AG09319 (cell line): Measurements from ENCODE around the gene PRKG1.
A peak's percentile ranks its signal among the peaks of the same experiment; 100 is the strongest.
"Not testable (repeated sequence)": the region's sequence is repeated elsewhere in the genome, so short reads cannot be mapped to it uniquely, and the experiment has no call there.

Source experiments
- DNase-seq: peaks from one replicate; pipeline ENCODE4 v3.0.0-alpha.2; 2010; ENCODE audit warnings: low read depth; ENCODE audit errors: extremely low read depth
- TF ChIP-seq, protein P1 (sequence below): IDR thresholded peaks from 2 replicates; pipeline ENCODE4 v1.5.1; 2011; ENCODE audit warnings: low read depth, mild to moderate bottlenecking, inconsistent platforms, low read length, moderate library complexity

Gene PRKG1

DNA sequence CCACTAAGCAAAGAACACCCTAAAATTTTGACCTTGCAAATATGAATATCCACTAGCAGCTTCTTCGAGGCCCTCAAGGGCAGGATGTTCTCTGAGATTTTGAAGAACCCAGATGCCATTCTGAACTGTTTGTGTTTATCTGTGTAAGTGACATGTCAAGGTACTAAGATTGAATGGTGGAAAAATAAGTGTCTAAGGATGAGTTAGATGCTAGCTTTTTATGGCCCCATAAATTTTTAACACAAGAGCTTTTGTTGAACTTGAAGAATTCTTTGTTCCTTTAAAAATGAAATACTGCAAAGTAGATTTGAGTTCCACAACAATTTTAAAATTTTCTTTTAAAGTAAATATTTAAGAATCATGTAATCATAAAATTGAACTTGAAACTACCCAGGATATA, 365.4 kb downstream of the PRKG1 start:
- TF ChIP-seq, protein P1, sequence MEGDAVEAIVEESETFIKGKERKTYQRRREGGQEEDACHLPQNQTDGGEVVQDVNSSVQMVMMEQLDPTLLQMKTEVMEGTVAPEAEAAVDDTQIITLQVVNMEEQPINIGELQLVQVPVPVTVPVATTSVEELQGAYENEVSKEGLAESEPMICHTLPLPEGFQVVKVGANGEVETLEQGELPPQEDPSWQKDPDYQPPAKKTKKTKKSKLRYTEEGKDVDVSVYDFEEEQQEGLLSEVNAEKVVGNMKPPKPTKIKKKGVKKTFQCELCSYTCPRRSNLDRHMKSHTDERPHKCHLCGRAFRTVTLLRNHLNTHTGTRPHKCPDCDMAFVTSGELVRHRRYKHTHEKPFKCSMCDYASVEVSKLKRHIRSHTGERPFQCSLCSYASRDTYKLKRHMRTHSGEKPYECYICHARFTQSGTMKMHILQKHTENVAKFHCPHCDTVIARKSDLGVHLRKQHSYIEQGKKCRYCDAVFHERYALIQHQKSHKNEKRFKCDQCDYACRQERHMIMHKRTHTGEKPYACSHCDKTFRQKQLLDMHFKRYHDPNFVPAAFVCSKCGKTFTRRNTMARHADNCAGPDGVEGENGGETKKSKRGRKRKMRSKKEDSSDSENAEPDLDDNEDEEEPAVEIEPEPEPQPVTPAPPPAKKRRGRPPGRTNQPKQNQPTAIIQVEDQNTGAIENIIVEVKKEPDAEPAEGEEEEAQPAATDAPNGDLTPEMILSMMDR: no peak
- DNase-seq: no peak

DNA sequence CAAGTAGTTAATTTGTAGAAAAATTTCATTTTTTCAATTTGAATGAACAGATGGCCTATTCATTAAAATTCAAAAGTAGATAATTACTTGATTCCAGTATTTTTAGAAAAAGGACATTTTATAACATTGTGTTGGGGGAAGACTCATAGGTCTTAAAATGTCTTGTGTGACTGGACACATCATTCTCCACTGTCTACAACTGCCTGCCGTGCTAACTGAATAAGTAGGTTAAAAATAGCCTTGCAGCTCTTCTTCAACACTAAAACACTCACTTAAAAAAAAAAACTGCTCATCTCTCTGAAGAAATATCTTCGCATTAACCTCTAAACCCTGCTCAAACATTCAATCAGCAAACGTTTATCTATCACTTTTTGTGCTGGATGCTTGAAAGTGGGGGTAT, 371.3 kb downstream of the PRKG1 start:
- DNase-seq: no peak
- TF ChIP-seq, protein P1: no peak

DNA sequence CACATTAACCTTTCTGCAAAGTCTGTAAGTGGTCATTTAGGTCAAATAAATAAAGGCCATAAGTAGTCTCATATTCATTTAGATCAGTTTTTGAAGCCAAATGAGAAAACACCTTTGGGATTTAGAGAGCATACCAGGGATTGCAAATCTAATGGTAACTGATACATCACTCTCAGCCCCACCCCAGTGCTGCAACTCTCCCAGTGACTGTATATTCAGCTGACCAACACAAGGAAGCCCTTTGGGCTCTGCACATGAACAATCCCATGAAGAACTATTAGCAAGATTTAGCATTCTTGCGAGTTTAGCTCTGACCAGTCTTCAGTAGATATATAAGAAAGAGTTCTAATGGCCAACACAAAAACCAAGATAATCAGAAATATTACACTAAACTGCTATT, 372.8 kb downstream of the PRKG1 start:
- DNase-seq: no peak
- TF ChIP-seq, protein P1: no peak

DNA sequence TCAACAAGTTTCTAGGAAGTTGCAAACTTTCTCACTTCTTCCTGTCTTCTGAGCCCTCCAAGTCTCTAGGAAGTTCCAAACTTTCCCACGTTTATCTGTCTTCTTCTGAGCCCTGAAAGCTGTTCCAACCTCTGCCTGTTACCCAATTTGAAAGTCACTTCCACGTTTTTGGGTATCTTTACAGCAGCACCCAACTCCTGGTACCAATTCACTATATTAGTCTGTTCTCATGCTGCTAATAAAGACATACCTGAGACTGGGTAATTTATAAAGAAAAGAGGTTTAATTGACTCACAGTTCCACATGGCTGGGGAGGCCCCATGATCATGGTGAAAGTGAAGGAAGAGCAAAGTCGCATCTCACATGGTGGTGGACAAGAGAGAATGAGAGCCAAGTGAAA, 381.5 kb downstream of the PRKG1 start:
- not testable (repeated sequence) for DNase-seq

DNA sequence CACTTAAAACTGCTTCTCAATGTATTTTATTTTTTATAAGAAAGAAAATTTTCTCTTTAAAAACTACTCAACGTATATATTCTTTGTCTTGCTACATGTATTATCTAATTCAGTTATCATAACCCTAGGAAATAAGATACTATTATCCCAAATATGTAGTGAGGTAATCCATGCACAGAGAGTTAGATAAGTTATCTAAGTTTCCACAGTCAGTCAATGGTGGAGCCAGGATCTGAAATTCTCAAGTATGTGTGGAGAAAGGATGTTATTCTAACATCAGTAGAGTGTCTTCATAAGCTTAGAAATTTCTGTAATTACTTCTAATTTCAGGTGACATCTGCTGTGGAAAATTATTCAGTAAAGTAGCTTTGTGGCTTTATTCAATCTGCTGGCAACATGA, 385.2 kb downstream of the PRKG1 start:
- TF ChIP-seq, protein P1: no peak
- no peak for DNase-seq

DNA sequence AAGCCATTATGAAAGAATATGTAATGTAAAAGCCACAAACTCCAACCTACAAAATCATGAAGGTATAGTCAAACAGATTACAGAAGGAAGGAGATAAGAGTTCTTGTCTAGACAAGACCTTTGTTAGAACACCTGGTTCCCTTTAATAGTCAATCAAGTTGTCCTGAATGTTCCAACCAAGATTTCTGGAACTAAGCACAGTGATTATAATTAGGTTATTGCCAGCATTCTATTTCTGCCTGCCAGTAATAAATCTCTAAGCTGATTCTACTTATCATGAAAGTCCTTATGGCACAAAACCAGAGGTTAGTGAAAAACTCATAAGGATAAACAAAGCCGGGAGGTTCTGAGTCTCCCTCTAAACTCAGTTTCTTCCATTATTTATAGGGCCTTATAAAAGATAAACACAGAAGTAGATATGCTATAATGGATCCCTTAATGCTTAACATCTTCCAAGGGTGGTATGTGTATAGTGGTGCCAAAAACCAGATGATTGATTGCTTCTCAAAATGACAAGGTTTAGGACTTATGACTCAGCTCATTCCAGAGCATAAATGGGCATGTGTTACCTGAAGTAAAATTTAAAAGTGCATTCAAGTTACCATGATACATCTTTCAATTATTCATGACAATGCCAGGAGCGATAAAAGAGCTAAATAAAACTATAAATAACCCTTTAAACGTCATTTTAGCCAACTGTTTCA, 387.9 kb downstream of the PRKG1 start:
- TF ChIP-seq, protein P1: no peak
- DNase-seq: no peak

DNA sequence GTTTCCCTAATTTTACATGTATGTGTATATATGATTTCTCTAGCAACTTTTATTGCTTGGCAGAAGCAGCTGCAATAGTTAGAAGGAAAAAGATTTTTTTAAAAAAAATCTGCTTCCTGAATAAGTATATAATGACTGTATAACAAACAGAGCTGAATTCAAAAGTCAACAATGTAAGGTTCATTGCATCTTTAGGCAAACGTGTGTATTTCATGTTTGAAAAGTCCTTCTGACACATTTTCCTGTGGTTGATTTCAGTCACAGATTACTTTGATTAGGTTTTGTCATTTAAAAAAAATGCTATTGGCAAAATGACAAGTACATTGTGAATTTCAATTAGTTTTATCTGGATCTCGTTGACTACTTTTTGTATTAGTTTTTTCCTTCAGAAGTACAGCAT, 394.1 kb downstream of the PRKG1 start:
- TF ChIP-seq, protein P1: no peak
- peak; percentile 23 for DNase-seq

DNA sequence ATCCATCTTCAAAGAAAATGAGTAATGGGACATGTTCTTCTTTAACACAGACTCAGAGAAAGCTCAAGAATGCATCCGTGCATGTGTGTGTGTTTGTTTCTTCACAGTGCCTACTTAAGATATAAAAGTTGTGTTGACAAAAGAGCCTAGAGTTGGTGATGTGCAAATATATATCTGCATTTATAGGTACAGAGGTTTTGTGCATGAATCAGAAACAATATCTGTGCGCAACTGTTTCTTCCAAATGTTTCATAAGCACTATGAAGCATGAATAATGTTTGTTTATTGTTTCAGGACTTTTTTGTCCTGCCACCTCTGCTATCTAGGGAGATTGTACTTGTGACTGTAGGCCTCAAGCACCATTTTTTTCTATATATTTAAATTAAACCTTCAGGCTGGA, 395.4 kb downstream of the PRKG1 start:
- TF ChIP-seq, protein P1: no peak

More for the DNA sequence above, 395.4 kb downstream of the PRKG1 start:
- no peak for DNase-seq
